LNCAP (cell line): Measurements from ENCODE around the gene PRPS1.

ENCODE experiments used
- CTCF ChIP-seq: fragments of 450-650 bp; IDR thresholded peaks from 2 replicates; pipeline ENCODE4 v1.5.1; 2017; ENCODE audit warnings: mild to moderate bottlenecking

Gene PRPS1

GRCh38 chrX:107619885-107620322 lies 8.4 kb upstream of the PRPS1 start:
- no peak for TF ChIP-seq CTCF

DNA sequence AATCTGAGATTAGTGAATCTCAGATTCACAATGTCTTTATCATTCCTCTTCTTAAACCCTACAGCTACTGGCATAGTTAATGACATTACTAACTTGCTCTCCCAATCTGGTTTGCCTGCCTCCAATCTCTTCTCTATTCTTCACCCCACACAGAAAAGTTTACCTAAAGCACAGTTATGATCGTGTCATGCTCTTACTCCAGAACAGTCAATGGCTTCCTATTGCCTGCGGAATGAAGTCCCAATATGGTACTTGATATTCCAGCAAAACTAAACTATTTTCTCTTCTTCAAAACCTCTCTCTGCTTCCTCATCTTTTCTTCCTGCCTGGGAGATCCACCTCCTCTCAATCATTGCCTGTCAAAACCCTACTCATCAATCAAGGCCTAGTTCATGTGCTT lies 3.4 kb upstream of the PRPS1 start:
- no peak for TF ChIP-seq CTCF

GRCh38 chrX:107625739-107626138 lies 2.6 kb upstream of the PRPS1 start:
- no peak for TF ChIP-seq CTCF

GRCh38 chrX:107626481-107626880 lies 1.8 kb upstream of the PRPS1 start:
- no peak for TF ChIP-seq CTCF

DNA sequence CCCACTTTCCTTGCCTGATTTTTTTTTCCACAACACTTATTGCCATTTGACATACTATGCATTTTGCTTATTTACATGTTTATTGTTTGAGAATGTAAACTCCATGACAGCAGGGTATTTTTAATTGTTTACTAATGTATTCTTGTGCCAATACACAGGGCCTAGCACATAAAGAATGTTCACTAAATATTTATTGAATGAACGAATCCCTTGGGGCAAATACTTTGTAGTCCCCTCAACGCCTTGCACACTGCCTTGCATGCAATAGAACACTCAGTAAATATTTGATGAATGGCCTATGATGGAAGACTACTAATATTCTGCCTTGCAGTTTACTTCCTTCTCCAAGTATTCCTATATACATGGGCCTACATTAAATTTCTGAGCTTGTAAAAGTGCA lies 1.4 kb upstream of the PRPS1 start:
- no peak for TF ChIP-seq CTCF

DNA sequence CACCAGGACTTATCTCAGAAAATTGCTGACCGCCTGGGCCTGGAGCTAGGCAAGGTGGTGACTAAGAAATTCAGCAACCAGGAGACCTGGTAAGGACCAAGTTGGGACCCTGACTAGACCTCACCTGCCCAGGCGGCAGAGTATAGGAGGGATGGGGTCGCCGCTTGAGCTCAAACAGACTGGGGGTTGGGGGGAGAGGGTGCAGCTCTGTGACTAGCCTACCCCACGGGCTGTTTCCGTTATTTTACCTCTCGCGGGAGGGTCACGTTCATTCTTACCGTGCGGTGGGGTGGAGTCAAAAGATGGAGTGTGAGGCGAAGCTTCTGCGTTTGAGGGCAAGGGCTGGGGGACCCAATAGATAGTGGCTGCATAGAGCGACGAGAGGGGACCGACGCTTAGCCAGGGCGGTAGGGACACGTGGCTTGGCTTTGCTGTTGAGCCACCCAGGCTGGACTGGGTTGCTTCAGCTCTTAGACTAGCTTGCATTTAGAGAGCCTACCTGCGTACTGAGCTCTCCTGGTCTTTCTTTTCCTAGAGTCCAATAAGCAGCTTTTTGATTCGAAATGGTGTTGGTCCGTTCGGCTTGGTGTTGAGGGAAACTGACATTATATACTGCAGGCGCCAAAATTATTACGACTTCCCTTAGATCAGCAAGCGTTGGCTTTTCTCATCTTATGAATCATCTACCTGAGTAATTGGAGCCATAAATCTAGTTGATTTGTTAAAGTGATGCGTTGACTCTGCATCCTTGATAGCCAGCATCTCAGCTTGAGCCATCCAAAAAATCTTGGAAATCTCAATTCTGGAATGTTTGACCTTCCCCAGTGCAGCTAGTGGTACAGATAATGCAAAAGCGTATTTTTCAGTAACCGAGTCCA lies 591 bp downstream of the PRPS1 start:
- TF ChIP-seq CTCF: no peak

DNA sequence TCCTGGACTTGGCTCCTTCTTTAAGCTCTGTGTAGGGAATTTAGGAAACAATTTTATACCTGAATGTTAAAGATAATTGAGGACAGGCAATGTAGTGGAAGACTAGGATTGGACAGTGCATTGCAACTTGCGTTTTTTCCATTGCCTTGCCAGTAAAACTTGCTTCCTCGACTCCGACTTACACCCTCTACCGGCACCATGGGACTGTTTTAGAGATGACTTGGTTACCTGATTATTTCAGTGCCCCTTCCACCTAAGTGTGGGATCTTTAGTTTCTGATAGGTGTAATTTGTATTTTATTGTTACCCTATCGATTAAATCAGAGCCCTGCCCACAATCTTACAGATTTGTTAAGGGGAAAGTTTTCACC lies 1.2 kb downstream of the PRPS1 start:
- TF ChIP-seq CTCF: peak; percentile 33; the same call in 1 of the 2 replicates
